Fibroblast of mammary gland (primary cell): ENCODE data around the gene RBPJ.

Source experiments
- DNase-seq: peaks from one replicate; pipeline ENCODE4 v3.0.0-alpha.2; 2010; ENCODE audit warnings: low read depth
- H3K4me3 ChIP-seq: 2 replicates; pipeline ENCODE4 v1.5.1; 2011; ENCODE audit warnings: low read depth, mild to moderate bottlenecking, low read length, moderate library complexity; ENCODE audit not compliant: control insufficient read depth
- TF ChIP-seq, protein P1 (sequence below): conservative IDR thresholded peaks from 2 replicates; pipeline ENCODE4 v1.5.1; 2011; ENCODE audit warnings: low read depth, low read length, inconsistent platforms; ENCODE audit not compliant: control insufficient read depth, insufficient read depth

RBPJ gene

DNA sequence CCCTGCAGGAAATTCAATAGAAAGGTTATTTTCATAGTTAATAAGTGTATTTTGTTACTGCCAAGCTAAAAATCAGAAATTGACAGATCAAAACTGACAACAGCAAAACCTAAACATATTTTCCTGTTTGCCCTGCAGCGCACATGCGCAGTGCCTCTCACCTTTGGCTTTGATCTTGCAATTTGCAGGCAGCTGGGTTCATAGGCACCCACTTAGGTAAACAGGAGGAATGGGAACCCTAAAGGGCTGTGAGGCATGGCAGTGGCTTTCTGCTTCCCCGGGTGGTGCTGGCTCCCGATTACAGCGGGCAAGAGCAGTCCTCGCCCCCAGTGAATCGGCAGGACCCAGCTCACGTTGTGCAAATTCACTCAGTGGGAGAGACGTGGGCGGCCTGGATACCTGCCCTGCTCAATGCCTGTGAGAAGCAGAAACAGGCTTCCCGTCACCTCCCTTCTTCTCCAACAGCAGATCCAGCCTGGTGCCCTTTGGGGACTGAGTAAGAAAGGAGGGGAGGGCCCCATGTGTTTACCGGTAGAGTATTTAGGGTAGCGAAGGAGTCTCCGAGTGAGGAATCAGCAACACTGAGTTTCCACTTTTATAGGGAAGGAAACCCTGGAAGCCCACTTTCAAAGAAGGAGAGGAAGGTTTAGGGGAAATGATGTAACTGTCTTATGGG lies 143.7 kb downstream of the RBPJ start:
- H3K4me3 ChIP-seq: no peak overlapping the region
- TF ChIP-seq, protein P1, sequence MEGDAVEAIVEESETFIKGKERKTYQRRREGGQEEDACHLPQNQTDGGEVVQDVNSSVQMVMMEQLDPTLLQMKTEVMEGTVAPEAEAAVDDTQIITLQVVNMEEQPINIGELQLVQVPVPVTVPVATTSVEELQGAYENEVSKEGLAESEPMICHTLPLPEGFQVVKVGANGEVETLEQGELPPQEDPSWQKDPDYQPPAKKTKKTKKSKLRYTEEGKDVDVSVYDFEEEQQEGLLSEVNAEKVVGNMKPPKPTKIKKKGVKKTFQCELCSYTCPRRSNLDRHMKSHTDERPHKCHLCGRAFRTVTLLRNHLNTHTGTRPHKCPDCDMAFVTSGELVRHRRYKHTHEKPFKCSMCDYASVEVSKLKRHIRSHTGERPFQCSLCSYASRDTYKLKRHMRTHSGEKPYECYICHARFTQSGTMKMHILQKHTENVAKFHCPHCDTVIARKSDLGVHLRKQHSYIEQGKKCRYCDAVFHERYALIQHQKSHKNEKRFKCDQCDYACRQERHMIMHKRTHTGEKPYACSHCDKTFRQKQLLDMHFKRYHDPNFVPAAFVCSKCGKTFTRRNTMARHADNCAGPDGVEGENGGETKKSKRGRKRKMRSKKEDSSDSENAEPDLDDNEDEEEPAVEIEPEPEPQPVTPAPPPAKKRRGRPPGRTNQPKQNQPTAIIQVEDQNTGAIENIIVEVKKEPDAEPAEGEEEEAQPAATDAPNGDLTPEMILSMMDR: no peak
- no peak for DNase-seq

DNA sequence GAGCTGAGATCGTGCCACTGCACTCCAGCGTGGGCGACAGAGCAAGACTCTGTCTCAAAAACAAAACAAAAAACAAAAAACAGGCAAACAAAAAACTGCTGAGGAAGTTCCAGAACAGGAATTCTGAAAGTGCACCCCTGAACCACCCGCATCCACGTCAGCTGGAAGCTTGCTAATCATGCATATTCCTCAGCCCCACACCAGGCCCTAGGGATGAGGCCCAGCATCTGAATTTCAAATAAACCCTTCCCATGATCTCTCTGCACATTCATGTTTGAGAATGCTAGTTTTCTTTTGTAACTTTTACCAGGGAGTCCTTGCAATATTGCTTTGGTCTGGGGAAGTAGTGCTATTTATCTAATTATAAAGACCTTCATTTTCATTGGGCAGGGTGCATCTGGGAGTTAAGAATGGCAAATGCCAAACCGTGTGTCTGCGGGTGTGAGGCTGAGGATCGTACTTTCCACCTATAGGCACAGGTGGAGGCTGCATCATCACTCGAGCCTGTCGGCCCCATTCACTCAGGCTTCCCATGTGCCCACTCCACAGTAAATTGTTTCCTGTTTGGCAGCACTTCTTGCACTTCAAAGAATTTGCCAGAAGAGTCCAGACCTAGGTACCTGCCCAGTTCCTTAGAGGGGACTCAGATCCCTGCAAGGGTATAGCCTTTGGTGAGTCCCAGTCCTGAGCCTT lies 145.9 kb downstream of the RBPJ start:
- no peak for DNase-seq
- TF ChIP-seq, protein P1: no peak
- H3K4me3 ChIP-seq: no peak overlapping the region

DNA sequence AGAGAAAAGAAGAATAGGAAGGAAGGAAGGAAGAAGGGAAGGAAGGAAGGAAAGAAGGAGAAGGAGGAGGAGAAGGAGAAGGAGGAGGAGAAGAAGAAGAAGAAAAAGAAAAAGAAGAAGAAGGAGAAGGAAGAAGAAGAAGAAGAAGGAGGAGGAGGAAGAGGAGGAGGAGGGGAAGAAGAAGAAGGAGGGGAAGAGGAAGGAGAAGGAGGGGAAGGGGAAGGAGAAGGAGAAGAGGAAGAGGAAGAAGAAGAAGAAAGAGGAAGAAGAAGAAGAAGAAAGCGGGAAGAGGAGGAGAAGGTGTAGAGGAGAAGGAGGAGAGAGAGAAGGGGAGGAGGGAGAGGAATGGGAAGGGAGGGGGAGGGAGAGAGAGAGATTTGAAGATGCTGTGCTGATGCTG lies 146.9 kb downstream of the RBPJ start:
- TF ChIP-seq, protein P1: no peak
- no peak overlapping the region for H3K4me3 ChIP-seq
- DNase-seq: no peak

DNA sequence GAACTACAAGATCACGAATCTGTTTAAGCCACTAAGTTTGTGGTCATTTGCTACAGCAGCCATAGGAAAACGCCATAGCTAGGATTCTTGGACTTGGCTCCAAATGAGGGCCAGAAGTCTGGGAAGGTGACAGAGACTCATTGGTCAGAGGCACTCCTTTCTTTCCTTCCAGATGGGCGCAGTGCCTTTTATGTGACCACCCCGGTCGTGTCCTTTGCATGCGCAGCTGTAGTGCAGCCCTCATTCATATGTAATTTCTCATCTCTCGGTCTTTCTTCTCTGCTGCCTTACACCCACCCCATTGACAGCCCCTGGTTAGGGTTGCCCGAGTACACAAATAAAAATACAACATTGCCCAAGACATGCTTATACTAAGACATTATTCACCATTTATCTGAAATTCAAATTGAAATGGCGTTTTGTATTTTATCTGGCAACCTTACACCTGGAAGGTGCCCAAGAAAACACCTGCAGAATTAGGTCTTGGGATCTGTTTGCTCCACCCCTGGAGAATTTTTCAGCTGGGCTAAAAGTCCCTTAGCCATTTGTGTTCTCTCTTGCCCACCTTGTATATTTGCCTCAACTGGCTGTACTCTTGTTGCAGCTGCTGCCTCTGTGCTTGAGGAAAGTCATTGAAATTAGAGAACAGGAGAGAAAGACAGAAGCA lies 147.6 kb downstream of the RBPJ start:
- H3K4me3 ChIP-seq: no peak overlapping the region
- TF ChIP-seq, protein P1: no peak
- no peak for DNase-seq

DNA sequence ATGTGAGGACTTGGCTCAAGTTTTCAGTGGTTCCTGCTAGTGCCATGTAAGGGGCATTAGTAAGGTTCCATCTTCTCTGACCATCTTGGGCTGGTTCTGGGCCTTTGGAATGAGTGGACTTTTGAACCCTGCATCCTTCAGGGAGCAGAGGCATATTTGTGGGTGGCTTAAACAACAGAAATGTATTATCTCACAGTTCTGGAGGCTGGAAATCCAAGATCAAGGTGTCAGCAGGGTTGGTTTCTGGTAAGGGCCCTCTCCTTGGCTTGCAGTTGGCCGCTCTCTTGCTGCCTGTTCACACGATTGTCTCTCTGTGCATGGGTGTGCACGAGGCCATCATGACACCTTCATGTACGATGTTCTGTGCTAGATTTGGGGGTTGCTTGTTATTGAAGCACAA lies 148.2 kb downstream of the RBPJ start:
- TF ChIP-seq, protein P1: no peak
- DNase-seq: no peak
- no peak overlapping the region for H3K4me3 ChIP-seq

DNA sequence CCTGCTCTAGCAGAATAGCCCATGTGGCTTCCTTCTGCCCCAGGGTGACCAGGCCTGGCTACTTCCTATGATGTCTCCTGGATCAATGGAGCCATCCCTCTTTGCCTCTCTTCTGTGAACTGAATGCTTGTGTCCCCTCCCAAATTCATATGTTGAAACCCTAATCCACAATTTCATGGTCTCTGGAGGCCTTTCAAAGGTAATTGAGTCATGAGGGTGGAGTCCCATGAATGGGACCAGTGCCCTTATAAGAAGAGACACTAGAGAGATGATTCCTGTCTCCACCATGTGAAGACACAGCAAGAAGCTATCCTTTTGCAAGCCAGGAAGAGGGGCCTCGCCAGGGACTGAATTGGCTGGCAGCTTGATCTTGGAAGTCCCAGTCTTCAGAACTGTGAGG lies 151.1 kb downstream of the RBPJ start:
- TF ChIP-seq, protein P1: no peak
- no peak overlapping the region for H3K4me3 ChIP-seq
- no peak for DNase-seq
